NCI-H1436 treated with DMSO at 0.1 percent for 48 hours (cell line): Measurements from ENCODE around the gene HNRNPUL2.

Experiments used
- DNase-seq: peaks from one replicate; lab custom pipeline; 2025; lab: John Stamatoyannopoulos, UW

The HNRNPUL2 gene

DNA sequence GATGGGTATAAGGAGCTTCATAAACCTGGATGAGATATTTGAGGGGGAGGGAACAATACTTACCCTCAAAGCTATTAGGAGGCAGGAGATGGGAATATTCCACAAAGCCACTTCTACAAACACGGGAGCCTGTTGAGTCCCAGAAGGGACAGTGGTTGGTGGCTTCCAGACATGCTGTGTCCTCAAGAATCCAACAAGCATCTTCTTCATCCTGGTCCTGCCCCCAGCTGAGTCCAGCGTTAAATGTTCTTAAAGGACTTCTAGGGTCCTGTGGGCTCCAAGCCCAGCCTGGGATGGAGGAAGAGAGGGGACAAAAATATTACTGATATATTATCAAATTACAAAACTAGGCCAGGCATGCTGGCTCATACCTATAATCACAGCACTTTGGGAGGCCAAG lies 59.8 kb downstream of the HNRNPUL2 start:
- DNase-seq: no peak

DNA sequence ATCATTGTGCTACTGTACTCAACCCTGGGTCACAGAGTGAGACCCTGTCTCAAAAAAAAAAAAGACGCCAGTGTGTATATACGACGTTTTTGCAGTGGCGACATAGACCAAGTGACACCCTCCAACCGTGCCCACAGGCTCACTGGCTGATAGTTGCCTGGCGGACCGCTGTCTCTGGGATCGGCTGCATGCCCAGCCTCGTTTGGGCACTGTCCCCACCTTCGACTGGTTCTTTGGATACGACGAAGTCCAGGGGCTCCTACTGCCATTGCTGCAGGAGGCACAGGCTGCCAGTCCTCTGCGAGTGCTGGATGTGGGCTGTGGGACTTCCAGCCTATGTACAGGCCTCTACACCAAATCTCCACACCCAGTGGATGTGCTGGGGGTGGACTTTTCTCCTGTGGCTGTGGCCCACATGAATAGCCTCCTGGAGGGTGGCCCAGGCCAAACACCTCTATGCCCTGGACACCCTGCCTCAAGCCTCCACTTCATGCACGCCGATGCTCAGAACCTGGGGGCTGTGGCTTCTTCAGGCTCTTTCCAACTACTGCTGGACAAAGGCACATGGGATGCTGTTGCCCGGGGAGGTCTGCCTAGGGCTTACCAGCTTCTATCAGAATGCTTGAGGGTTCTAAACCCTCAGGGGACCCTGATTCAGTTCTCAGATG lies 60.9 kb downstream of the HNRNPUL2 start:
- no peak for DNase-seq

DNA sequence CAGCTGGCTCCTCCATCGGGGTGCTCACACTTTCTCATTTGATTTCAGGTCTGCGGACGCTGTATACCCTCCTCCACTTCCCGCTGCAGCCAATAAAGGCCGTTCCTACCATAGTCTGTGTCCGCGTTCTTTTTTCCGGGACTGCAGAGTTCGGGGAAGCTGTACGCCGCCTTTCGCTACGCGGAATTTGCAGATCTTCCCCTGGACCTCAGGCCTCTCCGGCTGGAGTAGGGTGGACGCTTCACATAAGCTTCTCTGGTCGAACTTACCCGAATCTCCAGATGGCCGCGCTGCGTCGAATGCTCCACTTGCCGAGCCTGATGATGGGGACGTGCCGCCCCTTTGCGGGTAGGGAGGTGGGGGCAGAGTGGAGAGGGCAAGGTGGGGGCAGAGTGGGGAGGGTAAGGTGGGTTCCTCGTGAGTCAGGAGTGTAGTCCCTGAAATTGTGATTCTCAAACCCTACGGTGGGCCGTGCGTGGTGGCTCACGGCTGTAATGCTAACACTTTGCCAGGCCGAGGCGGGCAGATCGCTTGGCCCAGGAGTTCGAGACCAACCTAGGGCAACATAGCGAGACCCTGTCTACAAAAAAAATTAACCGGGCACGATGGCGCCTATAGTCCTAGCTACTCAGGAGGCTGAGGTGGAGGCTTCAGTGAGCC lies 61.5 kb downstream of the HNRNPUL2 start:
- DNase-seq: no peak

DNA sequence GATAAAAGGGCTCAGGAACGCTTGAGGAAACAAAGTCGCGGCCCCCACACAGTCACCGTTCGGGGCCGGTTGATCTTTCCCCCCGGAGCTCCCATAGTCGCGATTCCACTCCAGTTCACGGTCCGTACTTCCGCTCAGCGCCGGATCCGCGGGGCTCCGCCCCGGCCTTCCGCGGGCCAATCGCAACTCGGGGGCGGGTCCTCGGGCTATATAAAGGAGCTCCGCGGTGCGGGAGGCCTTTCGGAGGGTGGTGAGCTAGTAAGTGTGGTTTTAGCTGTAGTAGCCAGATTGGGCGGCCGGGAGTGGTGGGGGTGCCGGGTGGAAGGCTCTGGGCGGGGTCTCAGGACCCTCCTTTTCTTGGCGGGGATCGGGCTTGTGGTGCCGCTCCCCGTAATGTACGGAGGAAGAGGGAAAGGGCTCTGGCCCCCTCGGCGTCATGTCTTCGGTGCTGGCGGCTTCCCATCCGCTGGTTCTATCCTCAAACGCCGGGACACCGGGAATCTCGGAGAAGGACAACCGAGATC lies 62.1 kb downstream of the HNRNPUL2 start, which contains the start of the genes C11orf98 and CSKMT:
Gene C11orf98, minus strand, starts transcription at position 136 of the 524 bp plus-strand sequence. Its CDS starts 41 bp downstream, at position 95.
Gene CSKMT, plus strand, starts transcription at position 238 of the 524 bp plus-strand sequence. CDS start 568 bp downstream, outside the sequence.
- peak; percentile 57 for DNase-seq

DNA sequence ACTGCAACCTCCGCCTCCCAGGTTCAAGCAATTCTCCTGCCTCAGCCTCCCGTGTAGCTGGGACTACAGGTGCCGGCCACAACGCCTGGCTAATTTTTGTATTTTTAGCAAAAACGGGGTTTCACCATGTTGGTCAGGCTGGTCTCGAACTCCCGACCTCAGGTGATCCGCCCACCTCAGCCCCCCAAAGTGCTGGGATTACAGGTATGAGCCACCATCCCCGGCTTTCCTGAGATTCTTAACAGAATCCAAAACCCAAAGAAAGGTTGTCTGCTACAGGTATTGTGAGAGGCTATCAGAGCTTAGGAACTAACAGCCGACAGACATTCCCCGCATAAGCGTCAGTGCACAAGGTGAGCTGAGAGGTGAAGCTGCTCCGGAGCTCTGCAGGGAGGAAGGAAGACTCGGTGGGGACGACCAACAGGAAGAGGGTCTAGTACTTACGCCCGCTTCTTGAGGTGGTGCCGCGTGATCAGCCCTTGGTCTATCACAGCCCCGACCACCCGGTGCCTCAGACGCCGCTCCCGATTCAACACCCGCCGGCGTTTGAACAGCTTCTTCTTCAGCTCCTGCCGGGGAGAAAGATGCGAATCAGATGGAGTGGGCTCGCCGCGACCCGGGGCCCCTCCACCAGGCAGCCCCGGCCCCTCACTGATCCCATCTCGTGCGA lies 62.7 kb downstream of the HNRNPUL2 start:
- no peak for DNase-seq
